Activated CD4-positive, alpha-beta T cell treated with anti-CD3 and anti-CD28 coated beads, Interleukin-2, amount 50 U/mL, for 48 hours (primary cell): ENCODE data around the gene EBI3.
A peak's percentile ranks its signal among the peaks of the same experiment; 100 is the strongest.
"Not testable (repeated sequence)": the region's sequence is repeated elsewhere in the genome, so short reads cannot be mapped to it uniquely, and the experiment has no call there.

Source experiments
- DNase-seq, 2 experiments: peaks; one replicate each; pipeline ENCODE4 v3.0.0-alpha.2; 2020

The EBI3 gene

GRCh38 chr19:4234862-4235201, 5.5 kb downstream of the EBI3 start:
- no peak for DNase-seq

- DNase-seq = not testable (repeated sequence)
These were observed 8.2 kb downstream of the EBI3 start for GRCh38 chr19:4237510-4237909.

- no peak for DNase-seq
These were observed 9.5 kb downstream of the EBI3 start for GRCh38 chr19:4238831-4239230.

GRCh38 chr19:4241824-4242430, 12.6 kb downstream of the EBI3 start:
- no peak for DNase-seq

- not testable (repeated sequence) for DNase-seq
These were observed 16.6 kb downstream of the EBI3 start for GRCh38 chr19:4245938-4246337.

GRCh38 chr19:4246767-4247593, 17.7 kb downstream of the EBI3 start, which contains the start of gene YJU2:
TSS of gene YJU2 (plus strand) at chr19:4247080. CDS start at chr19:4247147, 67 bp downstream.
- DNase-seq = peak; percentile 99

DNA sequence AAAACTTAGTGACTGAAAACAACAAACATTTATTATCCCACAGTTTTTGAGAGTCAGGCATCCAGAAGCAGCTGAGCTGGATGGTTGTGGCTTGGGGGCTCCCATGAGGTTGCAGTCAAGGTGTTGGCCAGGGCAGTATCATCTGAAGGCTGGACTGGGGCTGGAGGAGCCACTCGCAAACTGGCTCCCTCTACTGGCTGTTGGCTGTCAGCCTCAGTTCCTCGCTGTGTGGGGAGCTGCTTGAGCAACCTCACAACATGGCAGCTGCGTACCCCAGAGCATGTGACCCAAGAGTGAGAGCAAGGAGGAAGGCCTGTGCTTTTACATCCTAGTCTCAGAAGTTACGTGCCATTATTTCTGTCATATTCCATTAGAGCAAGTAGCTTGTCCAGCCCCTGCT, 27.2 kb downstream of the EBI3 start:
- DNase-seq = peak in 1 of 2 experiments; percentile 12

DNA sequence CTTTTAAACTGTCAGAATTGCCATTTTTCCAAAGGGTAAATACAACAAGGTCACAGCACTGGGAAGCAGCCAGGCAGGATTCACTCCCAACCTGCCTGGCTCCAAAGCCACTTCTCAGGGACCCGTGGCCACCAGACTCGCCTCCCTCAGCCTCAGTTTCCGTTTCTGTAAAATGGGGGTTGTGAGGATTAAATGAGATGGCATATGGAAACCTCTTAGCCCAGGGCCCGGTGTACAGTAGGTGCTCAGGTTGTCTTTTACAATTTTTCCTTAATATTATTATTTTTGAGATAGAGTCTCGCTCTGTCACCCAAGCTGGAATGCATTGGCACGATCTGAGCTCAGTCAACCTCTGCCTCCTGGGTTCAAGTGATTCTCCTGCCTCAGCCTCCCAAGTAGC, 27.7 kb downstream of the EBI3 start:
- DNase-seq = no peak

GRCh38 chr19:4258181-4258580, 28.9 kb downstream of the EBI3 start:
- DNase-seq = no peak

DNA sequence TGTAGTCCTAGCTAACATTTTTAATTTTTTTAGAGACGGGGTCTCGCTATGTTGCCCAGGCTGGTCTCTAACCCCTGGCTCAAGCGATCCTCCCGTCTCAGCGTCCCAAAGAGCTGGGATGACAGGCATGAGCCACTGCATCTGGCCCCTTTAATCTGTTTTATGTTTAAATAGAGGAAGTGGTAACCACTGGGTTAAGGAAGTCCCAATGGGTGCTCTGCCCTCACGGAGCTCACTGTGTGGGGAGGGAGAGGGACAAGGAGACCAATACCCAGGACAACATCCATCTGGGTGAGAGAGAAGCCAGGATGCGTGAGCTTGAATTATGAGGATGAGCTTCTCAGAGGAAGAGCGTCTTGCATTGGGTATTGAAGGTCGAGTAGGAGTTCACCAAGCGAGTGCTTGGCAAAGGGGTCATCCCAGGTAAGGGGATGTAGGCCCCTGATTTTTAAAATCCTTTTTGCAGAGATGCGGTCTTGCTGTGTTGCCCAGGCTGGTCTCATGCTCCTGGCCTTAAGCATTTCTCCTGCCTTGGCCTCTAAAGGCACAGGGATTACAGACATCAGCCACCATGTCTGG, 31.4 kb downstream of the EBI3 start:
- DNase-seq = no peak

DNA sequence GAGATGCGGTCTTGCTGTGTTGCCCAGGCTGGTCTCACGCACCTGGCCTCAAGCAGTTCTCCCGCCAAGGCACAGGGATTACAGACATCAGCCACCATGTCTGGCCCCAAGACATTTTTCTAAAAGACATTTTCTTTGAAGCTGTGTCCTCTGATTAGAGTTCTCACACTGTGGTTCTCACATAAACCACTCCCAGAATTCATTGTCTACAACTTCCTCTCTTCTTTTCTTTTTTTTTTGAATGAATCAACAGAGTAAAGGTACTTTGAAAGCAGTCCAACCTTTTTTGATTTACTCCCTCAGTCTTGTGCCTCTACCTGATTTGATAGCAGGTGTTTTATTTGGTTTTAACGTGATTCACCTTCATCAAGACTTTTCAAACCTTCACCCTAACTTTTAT, 35.5 kb downstream of the EBI3 start:
- no peak for DNase-seq

DNA sequence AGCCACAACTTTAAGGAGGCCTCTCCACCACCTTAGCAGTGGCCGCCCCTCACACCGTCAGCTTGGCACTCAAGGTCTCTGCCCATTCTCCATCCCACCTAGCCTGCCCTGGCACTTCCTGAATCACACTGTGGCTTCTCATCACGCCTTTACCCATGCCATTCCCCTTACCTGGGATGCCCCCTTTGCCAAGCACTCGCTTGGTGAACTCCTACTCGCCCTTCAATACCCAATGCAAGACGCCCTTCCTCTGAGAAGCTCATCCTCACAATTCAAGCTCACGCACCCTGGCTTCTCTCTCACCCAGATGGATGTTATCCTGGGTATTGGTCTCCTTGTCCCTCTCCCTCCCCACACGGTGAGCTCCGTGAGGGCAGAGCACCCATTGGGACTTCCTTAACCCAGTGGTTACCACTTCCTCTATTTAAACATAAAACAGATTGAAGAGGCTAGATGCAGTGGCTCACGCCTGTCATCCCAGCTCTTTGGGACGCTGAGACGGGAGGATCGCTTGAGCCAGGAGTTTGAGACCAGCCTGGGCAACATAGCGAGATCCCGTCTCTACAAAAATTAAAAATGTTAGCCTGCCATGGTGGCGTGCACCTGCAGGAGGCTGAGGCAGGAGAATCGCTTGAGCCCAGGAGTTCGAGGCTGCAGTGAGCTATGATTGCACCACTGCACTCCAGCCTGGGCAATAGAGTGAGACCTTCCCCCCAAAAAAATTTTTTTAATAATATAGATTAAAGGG, 37.1 kb downstream of the EBI3 start:
- DNase-seq = no peak

- DNase-seq = peak; percentile 70 to 75
These were observed 38.0 kb downstream of the EBI3 start for GRCh38 chr19:4267101-4267900.

- DNase-seq = no peak
These were observed 38.8 kb downstream of the EBI3 start for GRCh38 chr19:4267901-4268815.

GRCh38 chr19:4268816-4269430, 39.6 kb downstream of the EBI3 start:
- no peak for DNase-seq

- no peak for DNase-seq
These were observed 43.6 kb downstream of the EBI3 start for GRCh38 chr19:4272894-4273293.

- DNase-seq = not testable (repeated sequence)
These were observed 45.0 kb downstream of the EBI3 start for GRCh38 chr19:4274321-4274686.

DNA sequence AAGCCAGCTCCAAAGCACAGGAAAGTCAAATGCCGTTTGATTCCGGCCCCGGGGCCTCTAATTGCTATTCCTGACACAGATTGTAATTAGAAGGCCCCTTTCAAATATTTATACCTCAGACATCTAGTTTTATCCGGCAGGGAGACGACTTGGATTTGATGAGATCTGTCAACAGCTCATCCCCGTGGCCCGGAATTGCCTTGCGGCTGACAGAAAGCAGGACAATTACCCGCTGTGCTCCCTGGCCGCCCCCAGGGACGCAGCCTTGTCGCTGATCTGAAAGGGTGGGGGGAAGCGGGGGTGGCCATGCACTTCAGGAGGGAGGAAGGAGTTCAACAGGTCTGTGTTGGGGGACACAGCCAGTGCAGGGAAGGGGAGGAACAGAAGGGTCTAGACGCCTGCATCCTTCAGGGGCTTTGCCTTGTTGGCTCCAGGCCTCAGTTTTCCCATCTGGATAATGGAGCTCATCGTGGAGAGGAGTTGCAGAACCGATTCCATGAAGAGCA, 47.9 kb downstream of the EBI3 start:
- DNase-seq = no peak

- DNase-seq = no peak
These were observed 48.7 kb downstream of the EBI3 start for GRCh38 chr19:4278010-4278409.

GRCh38 chr19:4278419-4279266, 49.3 kb downstream of the EBI3 start, which contains the start of gene SHD:
TSS of gene SHD (plus strand) at chr19:4279266. CDS start at chr19:4280064, 798 bp downstream.
- DNase-seq = no peak
